Activated naive CD4-positive, alpha-beta T cell treated with anti-CD3 and anti-CD28 coated beads, Interleukin-2, amount 50 U/mL, for 72 hours (primary cell): ENCODE data around the gene CPVL. TPM values are rescaled to one million over a fixed set of nuclear protein-coding genes. Genes with fewer than 3 reads are reported as not detected.
A peak's percentile ranks its signal among the peaks of the same experiment; 100 is the strongest.

Experiments
- ATAC-seq, 2 donors: fragments of 150-1000 bp; cut with Tn5 transposase; 2 replicates each; pipeline ENCODE4 v1.10.0; 2021; ENCODE audit warnings: mild to moderate bottlenecking in 2 of 2, moderate library complexity in 2 of 2
- DNase-seq, 2 donors: peaks; one replicate each; pipeline ENCODE4 v3.0.0; 2021 to 2022; ENCODE audit warnings: low spot score in 2 of 2
- H3K27ac Mint-ChIP-seq, 2 donors: one replicate each; pipeline ENCODE4 v1.8.0; 2022; ENCODE audit warnings: mild to moderate bottlenecking in 2 of 2, mixed read lengths in 2 of 2
- H3K36me3 Mint-ChIP-seq, 2 donors: one replicate each; pipeline ENCODE4 v1.8.0; 2022; ENCODE audit warnings: mixed read lengths in 2 of 2
- H3K9me3 Mint-ChIP-seq, 2 donors: one replicate each; pipeline ENCODE4 v1.8.0; 2022; ENCODE audit warnings: mixed read lengths in 2 of 2
- total RNA-seq, 2 donors: library from RNA; stranded (reverse); gene quantifications; one replicate each; pipeline ENCODE4 v1.2.3, GENCODE V29; 2022

CPVL gene
- total RNA-seq, 2 donors from 2014 or later, result not detected

- Mint-ChIP-seq H3K9me3 (peaks cover 5 to 8% of the 10 kb centered on the region in 2 donors), H3K36me3 (no peaks in the 10 kb centered on the region)
Observed at GRCh38 chr7:29046978-29047377, 99.4 kb downstream of the CPVL start.

GRCh38 chr7:29045258-29046086, 100.9 kb downstream of the CPVL start:
- Mint-ChIP-seq H3K27ac (no peak overlapping the region), H3K9me3 (peaks cover 3 to 4% of the 10 kb centered on the region in 2 donors), H3K36me3 (no peaks in the 10 kb centered on the region)
- ATAC-seq (no peak), DNase-seq (no peak)

More at GRCh38 chr7:29046978-29047377, 99.4 kb downstream of the CPVL start:
- ATAC-seq (no peak), DNase-seq (no peak)
- no peak overlapping the region for H3K27ac Mint-ChIP-seq

GRCh38 chr7:29044554-29044953, 101.8 kb downstream of the CPVL start:
- no peak for DNase-seq
- Mint-ChIP-seq H3K9me3 (peaks cover 0 to 3% of the 10 kb centered on the region in 2 donors), H3K27ac (no peak overlapping the region), H3K36me3 (no peaks in the 10 kb centered on the region)
- no peak for ATAC-seq

- Mint-ChIP-seq H3K36me3 (no peaks in the 10 kb centered on the region), H3K27ac (no peak overlapping the region), H3K9me3 (no peaks in the 10 kb centered on the region)
- ATAC-seq, result no peak
- DNase-seq, result no peak
Observed at GRCh38 chr7:29043576-29043975, 102.8 kb downstream of the CPVL start.

- DNase-seq (no peak), ATAC-seq (no peak)
- H3K27ac Mint-ChIP-seq, result no peak overlapping the region
- H3K36me3 Mint-ChIP-seq, result no peaks in the 10 kb centered on the region
- no peaks in the 10 kb centered on the region for H3K9me3 Mint-ChIP-seq
Observed at GRCh38 chr7:29042824-29043231, 103.5 kb downstream of the CPVL start.

GRCh38 chr7:29041991-29042390, 104.3 kb downstream of the CPVL start:
- Mint-ChIP-seq H3K27ac (no peak overlapping the region), H3K36me3 (no peaks in the 10 kb centered on the region), H3K9me3 (no peaks in the 10 kb centered on the region)
- no peak for ATAC-seq
- no peak for DNase-seq

- Mint-ChIP-seq H3K27ac (no peak overlapping the region), H3K9me3 (peaks cover 0 to 4% of the 10 kb centered on the region in 2 donors), H3K36me3 (no peaks in the 10 kb centered on the region)
- ATAC-seq, result no peak
- DNase-seq, result no peak
Observed at GRCh38 chr7:29040579-29040925, 105.8 kb downstream of the CPVL start.

- ATAC-seq, result no peak
- no peak overlapping the region for H3K27ac Mint-ChIP-seq
- H3K36me3 Mint-ChIP-seq, result no peaks in the 10 kb centered on the region
- no peak for DNase-seq
- peaks cover 0 to 4% of the 10 kb centered on the region in 2 donors for H3K9me3 Mint-ChIP-seq
Observed at GRCh38 chr7:29039821-29040578, 106.3 kb downstream of the CPVL start.

GRCh38 chr7:29038463-29038862, 107.9 kb downstream of the CPVL start:
- ATAC-seq (no peak), DNase-seq (no peak)
- no peak overlapping the region for H3K27ac Mint-ChIP-seq
- peaks cover 0 to 4% of the 10 kb centered on the region in 2 donors for H3K9me3 Mint-ChIP-seq
- no peaks in the 10 kb centered on the region for H3K36me3 Mint-ChIP-seq

GRCh38 chr7:29035044-29035740, 111.1 kb downstream of the CPVL start:
- ATAC-seq, result peak; percentile 73 to 98
- Mint-ChIP-seq H3K27ac (peak overlapping the region in 1 of 2 donors; percentile 10), H3K36me3 (no peaks in the 10 kb centered on the region), H3K9me3 (peaks cover 0 to 4% of the 10 kb centered on the region in 2 donors)
- peak in 1 of 2 donors; percentile 21 for DNase-seq

- ATAC-seq (no peak), DNase-seq (no peak)
- Mint-ChIP-seq H3K36me3 (no peaks in the 10 kb centered on the region), H3K27ac (no peak overlapping the region), H3K9me3 (peaks cover 0 to 4% of the 10 kb centered on the region in 2 donors)
Observed at GRCh38 chr7:29033584-29033983, 112.8 kb downstream of the CPVL start.

GRCh38 chr7:29032146-29032545, 114.2 kb downstream of the CPVL start:
- H3K9me3 Mint-ChIP-seq, result peaks cover 4 to 7% of the 10 kb centered on the region in 2 donors
- H3K27ac Mint-ChIP-seq, result no peak overlapping the region
- DNase-seq (no peak), ATAC-seq (no peak)
- peaks cover under 1 to 2% of the 10 kb centered on the region in 2 donors for H3K36me3 Mint-ChIP-seq

GRCh38 chr7:29030781-29031275, 115.5 kb downstream of the CPVL start:
- no peak overlapping the region for H3K27ac Mint-ChIP-seq
- H3K36me3 Mint-ChIP-seq, result peaks cover 5 to 6% of the 10 kb centered on the region in 2 donors
- DNase-seq (no peak), ATAC-seq (no peak)
- peaks cover 6 to 19% of the 10 kb centered on the region in 2 donors for H3K9me3 Mint-ChIP-seq

GRCh38 chr7:29022291-29022988, 123.9 kb downstream of the CPVL start:
- Mint-ChIP-seq H3K36me3 (peaks cover 14 to 25% of the 10 kb centered on the region in 2 donors), H3K9me3 (peaks cover 21 to 24% of the 10 kb centered on the region in 2 donors), H3K27ac (no peak overlapping the region)
- ATAC-seq (no peak), DNase-seq (no peak)

- Mint-ChIP-seq H3K27ac (no peak overlapping the region), H3K9me3 (peaks cover 8 to 15% of the 10 kb centered on the region in 2 donors), H3K36me3 (peaks cover 8 to 18% of the 10 kb centered on the region in 2 donors)
- ATAC-seq (no peak), DNase-seq (no peak)
Observed at GRCh38 chr7:29019896-29020295, 126.4 kb downstream of the CPVL start.

- Mint-ChIP-seq H3K9me3 (peaks cover 4 to 11% of the 10 kb centered on the region in 2 donors), H3K36me3 (peaks cover 8 to 13% of the 10 kb centered on the region in 2 donors), H3K27ac (no peak overlapping the region)
- DNase-seq (no peak), ATAC-seq (no peak)
Observed at GRCh38 chr7:29019387-29019786, 127.0 kb downstream of the CPVL start.
